GM18517 (cell line): Measurements from ENCODE around the gene CAPZA2.
A peak's percentile ranks its signal among the peaks of the same experiment; 100 is the strongest.
"Not testable (repeated sequence)": the region's sequence is repeated elsewhere in the genome, so short reads cannot be mapped to it uniquely, and the experiment has no call there.

Experiments
- ATAC-seq: cut with Tn5 transposase; IDR thresholded peaks from one replicate; pipeline ENCODE4 v1.9.1; 2021; ENCODE audit warnings: mild to moderate bottlenecking, moderate library complexity; ENCODE audit not compliant: unreplicated experiment

CAPZA2 gene

DNA sequence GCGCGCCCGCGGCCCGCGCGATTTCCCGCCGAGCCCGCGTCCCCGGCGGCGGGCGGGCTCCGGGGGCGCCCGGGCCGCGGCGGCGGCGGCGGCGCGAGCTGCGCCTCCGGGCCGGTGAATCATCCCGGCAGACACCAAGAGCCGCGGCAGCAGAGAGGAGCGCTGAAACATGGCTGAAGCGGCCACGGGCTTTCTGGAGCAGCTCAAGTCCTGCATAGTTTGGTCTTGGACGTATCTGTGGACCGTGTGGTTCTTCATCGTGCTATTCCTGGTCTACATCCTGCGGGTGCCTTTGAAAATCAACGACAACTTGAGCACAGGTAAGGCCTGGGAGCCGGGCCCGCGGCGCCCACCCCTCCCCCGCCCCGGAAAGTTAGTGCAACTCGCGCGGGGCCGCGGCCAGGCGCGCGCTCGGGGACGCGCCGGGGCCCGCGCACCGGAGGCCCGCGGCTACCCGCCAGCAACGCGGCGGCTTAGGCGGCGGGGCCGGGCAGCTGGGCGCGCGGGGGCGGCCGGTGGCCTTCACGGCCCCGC lies 91.1 kb downstream of the CAPZA2 start, which contains the start of gene ST7:
Gene ST7, plus strand, starts transcription at position 130 of the 534 bp plus-strand sequence. Its CDS starts 40 bp downstream, at position 170.
- ATAC-seq: peak; percentile 31

DNA sequence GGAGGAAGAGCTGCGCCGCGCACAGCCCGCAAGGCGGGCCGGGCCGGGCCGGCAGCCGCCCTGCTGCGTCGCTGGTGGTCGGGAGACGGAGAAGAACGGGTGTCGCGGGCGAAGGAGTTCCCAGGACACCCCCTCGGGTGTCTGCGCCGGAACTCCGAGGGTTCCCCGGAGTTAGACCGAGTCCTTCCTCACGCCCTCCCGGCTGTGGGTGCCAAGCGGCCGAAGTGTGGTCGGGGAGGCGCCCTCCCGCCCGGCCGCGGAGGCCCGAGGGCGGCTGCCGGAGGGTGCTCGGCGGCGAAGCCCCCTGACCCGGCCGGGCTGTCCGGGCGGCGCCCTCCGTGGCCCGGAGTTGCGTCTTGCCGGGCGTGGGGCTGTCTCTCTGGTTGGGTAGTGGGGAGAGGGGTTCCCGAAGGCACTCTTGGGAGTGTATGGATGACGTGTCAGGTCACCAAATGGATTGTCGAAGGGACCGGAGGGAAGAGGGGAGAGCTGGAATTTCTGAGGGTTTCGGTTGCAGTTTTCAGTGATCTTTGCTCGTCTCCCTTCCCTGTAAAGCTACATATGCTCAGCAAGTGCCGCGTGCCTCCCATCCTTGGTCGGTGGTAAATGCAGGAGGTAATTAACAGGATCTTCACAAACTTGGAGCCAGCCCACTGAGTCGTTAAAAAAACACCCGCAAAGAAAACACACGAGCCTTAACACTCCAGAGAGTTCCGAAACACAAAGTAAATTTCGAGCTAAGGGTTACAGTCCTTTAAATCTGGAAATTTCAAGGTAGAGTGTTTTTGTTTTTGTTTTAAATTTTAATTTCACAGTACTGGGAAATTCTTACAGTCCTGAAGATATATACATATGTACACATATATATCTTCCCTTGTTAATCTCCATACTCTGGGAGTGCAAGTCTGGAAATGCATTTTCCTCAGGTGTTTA lies 91.8 kb downstream of the CAPZA2 start:
- peak; percentile 19 for ATAC-seq

DNA sequence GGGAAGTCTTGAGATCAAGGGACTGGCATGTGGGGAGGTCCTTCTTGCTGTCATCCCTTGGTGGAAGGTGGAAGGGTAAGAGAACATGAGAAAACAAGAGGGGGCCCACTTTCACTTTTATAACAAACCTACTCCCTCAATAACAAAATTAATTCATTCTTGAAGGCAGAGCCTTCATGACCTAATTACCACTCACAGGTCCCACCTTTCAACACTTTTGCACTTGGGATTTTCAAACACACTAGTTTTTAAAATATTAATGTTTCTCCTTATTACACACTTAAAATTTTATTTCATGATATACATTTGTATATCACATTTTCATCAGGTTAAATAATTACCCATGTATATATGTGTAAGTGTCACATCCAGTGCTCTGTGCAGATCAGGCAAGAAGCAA lies 93.0 kb downstream of the CAPZA2 start:
- no peak for ATAC-seq

DNA sequence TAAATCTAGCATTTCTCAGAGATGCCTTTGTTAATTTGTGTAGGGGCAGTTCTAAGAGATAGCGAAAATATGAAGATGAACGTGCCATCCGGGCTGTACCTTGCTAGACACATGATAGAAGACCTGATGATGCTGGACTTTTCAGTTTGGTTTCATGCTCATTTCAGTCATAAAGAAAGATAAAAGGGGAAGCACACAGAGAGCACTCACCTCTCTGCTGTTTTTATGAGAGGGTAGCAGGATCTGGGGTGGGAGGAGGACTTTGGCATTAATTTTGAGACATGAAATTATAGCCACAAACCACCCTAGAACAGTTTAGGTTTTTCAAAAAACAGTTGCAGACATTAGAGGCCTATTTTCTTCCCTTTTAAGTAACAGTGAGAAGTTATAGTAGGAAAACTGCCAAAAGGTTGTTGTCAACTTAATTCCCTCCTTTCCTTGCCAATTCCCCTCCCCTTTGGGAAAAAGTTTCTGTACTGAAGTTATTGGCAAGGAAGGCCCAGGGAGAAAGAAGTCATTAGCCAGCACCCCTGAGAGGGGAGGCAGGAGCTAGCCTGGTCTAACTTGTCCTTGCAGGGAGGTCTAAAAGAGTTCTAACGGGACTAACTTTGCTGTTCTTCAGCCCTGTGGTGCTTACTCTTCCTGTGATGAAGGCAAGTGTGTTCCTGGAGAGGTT lies 93.6 kb downstream of the CAPZA2 start:
- ATAC-seq: peak; percentile 78

DNA sequence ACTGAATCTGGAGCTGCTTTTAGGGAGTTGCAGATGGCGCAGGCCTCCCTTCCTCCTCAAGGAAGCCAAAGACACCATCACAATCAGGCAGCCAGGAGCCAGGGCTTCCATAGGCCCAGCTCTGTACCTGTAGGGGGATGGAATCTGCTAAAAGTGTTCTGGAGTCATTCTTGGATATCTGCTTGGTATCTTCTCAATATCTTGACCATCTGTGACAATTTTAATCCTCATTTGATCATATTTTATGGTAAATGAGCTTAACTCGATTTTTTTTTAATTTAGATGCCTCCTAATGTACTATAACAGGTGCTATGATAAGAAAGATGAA lies 94.1 kb downstream of the CAPZA2 start:
- no peak for ATAC-seq

DNA sequence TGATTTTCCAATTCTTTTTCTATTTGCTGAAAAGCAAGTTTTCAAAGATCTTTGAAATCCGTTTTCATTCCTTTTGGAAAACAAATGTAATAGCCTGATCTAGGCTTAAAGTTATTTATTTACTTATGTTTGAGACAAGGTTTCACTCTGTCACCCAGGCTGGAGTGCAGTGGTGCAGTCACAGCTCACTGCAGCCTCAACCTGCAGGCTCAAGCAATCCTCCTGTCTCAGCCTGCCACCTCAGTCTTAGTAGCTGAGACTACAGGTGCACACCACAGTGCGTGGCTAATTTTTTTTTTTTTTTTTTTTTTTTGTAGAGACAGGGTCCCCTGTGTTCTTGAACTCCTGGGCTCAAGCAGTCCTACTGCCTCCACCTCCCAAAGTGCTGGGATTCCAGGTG lies 95.5 kb downstream of the CAPZA2 start:
- peak; percentile 48 for ATAC-seq

DNA sequence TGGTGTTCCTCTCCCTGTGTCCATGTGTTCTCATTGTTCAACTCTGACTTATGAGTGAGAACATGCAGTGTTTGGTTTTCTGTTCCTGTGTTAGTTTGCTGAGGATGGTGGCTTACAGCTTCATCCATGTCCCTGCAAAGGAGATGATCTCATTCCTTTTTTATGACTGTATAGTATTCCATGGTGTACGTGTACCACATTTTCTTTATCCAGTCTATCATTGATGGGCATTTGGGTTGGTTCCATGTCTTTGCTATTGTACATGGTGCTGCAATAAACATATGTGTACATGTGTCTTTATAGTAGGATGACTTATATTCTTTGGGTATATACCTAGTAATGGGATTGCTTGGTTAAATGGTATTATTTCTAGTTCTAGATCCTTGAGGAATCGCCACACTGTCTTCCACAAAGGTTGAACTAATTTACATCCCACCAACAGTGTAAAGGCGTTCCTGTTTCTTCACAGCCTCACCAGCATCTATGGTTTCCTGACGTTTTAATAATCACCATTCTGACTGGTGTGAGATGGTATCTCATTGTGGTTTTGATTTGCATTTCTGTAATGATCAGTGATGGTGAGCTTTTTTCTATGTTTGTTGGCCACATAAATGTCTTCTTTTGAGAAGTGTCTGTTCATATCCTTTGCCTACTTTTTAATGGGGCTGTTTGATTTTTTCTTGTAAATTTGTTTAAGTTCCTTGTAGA lies 99.7 kb downstream of the CAPZA2 start:
- not testable (repeated sequence) for ATAC-seq

DNA sequence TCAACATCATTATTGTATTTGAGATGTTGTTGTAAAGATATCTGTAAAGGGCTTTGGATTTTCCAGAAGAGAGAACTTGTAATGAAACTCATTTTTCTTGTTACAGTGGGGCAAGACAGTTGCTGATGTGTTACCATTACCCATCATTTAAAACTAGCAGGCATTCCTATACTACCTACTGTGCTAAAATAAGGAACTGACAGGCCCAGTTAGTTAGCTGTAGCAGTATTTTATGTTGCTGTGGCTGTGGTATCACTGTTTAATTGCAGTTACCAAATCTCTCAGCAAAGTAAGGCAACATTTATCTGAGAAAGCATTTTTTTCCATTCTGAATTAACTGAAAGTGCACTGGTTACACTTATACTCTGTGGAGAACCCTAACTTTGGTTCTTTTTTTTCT lies 100.8 kb downstream of the CAPZA2 start:
- no peak for ATAC-seq

DNA sequence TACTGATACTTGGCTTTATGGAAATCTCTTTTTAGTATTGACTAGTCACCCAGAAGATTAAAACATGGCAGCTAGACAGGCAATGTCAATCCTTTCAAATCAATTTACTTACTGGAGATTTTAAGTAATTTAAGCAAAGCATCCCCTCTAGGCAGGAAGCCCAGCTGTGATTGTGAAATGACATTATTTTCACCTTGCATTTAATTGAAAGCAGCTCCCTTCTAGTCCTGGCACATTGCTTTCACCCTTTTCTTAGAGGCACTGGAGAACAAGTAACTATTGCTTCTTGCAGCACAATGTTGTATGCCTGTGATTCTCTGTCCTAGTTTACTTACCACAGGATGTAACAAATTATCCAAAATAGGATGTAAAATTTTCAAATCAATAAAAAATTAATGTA lies 104.2 kb downstream of the CAPZA2 start:
- no peak for ATAC-seq

DNA sequence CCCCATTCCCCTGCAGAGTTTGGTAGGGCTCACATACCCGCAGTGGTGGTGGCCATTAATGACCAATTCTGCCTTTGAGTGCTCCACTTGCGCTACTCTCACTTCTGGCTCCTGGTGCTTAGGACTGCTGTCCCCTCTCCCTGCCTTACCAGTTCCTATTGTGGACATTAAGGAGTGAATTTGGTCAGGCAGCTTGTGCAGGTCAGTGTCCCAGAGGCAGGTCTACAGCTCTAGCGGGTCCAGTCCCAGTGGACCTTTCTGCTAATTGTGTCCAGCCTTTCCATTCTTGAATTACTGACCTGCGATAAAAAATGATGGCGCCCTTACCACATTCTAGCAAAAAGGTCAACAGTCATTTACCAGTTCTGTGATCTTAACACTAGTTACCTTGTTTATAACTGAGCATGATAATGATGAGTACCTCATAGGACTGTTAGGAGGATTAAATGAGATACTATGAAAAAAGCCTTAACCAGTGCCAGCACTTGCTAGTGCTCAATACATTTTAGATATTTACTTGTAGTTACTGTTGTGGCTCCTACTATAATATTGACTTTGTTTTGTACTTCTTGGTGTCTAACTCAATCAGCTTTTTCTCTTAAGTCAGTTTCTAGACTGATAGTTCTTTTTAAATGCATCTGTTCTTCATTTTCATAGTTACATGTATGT lies 105.0 kb downstream of the CAPZA2 start:
- ATAC-seq: no peak

DNA sequence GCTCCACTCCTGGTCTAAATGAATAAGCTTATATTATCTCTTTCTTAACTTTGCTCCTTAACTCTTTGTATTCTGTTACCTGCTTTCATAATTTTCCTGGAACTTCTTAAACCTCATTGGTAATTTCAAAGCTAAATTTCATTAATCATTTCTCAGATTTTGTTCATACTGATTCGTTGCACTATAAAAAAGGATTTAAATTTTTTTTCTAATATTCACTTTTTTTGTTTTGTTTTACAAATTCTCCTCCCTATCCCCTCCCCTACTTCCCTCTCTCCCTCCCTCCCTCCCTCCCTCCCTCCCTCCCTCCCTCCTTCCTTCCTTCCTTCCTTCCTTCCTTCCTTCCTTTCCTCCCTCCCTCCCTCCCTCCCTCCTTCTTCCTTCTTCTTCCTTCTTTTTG lies 105.6 kb downstream of the CAPZA2 start:
- ATAC-seq: no peak

DNA sequence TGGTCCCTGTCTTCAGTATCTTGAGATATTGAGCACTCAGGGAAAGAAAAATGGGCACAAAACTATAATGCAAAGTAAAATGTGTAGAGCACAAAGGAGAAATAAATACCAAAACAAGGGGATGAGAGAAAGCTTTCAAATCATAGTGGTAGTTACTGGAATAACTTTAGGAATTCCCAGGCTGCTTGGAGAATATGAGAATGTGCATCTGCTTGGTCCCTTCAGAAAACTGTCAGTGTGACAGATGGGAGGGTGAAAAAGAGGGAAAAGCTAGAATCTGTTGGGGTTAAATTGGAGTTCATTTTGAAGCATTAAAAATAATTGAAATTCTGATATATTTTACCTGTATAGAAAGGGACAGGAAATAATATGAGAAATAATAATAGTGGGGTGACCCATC lies 106.2 kb downstream of the CAPZA2 start:
- no peak for ATAC-seq

DNA sequence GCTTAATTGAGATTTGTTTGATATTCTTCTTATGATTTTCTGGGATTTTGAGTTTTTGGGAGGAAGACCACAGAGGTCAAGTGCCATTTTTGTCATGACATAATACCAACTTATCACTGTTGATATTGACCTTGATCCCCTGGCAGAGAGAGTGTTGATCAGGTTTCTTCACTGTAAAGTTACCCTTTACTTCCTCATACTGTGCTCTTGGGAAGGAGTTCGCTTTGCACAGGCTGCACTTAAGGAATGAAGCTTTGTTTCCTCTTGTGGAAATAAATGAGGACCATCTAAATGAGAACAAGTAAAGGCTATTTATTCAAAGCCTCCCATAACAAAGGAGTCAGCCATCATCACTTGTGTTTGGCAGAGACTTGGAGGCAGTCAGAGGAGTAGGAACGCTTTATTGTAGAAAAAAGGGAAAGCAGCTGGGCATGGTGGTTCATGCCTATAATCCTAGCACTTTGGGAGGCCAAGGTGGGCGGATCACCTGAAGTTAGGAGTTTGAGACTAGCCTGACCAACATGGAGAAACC lies 107.0 kb downstream of the CAPZA2 start:
- no peak for ATAC-seq

DNA sequence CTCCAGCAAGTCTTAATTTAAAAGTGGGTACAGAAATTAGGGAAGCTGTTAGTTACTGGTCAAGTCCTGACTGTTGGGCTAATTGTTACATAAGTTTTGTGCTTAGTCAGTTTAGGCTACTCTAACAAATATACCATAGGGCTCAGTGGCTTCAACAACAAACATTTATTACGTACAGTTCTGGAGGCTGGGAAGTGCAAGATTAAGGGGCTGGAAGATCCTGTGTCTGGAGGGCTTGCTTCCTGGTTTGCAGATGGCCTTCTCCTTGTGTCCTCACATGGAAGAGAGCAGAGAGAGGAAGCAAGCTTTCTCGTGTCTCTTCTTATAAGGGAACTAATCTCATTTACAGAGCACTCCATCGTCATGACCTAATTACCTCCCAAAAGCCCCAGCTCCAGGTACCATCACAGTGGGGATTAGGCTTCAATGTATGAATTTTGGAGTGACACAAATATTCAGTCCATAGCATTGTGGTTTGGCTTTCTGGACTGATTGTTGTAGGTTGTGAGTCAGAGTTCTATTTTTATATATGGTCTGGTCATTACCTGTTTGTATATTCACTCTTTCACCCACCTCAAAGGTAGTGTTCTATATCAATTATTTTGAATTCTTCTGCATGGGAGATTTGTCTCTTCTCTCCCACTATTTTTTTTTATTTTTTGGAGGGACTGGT lies 108.0 kb downstream of the CAPZA2 start:
- ATAC-seq: peak; percentile 51

DNA sequence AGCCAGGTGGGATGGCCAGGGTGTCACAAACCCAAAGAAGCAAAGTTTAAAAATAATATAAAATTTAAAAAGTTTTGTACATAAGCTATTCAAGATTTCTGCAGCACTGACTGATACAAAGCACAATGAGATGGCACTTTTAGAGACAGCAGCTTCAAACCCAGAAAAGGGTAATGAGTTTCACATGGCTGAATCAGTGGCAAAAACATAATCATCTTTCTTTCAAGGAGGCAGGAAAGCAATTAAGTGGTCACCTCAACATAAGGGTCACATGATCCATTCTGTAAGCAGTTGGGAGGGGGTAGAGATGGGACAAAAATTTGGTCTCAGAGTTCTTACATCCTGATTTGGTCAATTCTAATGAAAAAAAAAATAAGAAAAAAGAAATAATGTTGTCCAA lies 108.8 kb downstream of the CAPZA2 start:
- ATAC-seq: not testable (repeated sequence)
